Activated CD8-positive, alpha-beta T cell treated with anti-CD3 and anti-CD28 coated beads, Interleukin-2, amount 10 ng/mL, durations not matched to agents 7 days and 5 days (primary cell): Measurements from ENCODE around the gene FGD6. TPM values are rescaled to one million over a fixed set of nuclear protein-coding genes. Genes with fewer than 3 reads are reported as not detected.
"Not testable (repeated sequence)": the region's sequence is repeated elsewhere in the genome, so short reads cannot be mapped to it uniquely, and the experiment has no call there.

Experiments used
- ATAC-seq: fragments of 150-1000 bp; cut with Tn5 transposase; one replicate; pipeline ENCODE4 v1.10.0; 2021; ENCODE audit warnings: moderate library complexity
- CTCF ChIA-PET: fragments of 350-600 bp; sonication (Branson Sonifier 250); formaldehyde crosslinking; loops from one replicate; lab custom pipeline; 2021; ENCODE audit warnings: antibody characterized with exemption; lab: Charles Lee
- POLR2A ChIA-PET: fragments of 350-600 bp; sonication (Branson Sonifier 250); formaldehyde crosslinking; loops from one replicate; lab custom pipeline; 2021; ENCODE audit warnings: antibody characterized with exemption; lab: Charles Lee
- DNase-seq: peaks from one replicate; pipeline ENCODE4 v3.0.0-alpha.2; 2020
- H3K27ac Mint-ChIP-seq: one replicate; pipeline ENCODE4 v1.8.0; 2021; ENCODE audit warnings: mild to moderate bottlenecking, mixed read lengths
- H3K27me3 Mint-ChIP-seq: one replicate; pipeline ENCODE4 v1.8.0; 2021; ENCODE audit warnings: low read depth, mixed read lengths
- H3K36me3 Mint-ChIP-seq: one replicate; pipeline ENCODE4 v1.8.0; 2021; ENCODE audit warnings: low read depth, mixed read lengths
- H3K4me1 Mint-ChIP-seq: one replicate; pipeline ENCODE4 v1.8.0; 2021; ENCODE audit warnings: low read depth, mixed read lengths
- H3K4me3 Mint-ChIP-seq: one replicate; pipeline ENCODE4 v1.8.0; 2021; ENCODE audit warnings: mild to moderate bottlenecking, mixed read lengths
- H3K9me3 Mint-ChIP-seq: one replicate; pipeline ENCODE4 v1.8.0; 2022; ENCODE audit warnings: mixed read lengths; ENCODE audit not compliant: insufficient read depth
- total RNA-seq, 2 experiments: library from RNA; stranded (reverse); gene quantifications; one replicate each; pipeline ENCODE4 v1.2.3, GENCODE V29; 2021

The FGD6 gene
- total RNA-seq, 2 experiments from 2014 or later, result 0.50 to 0.70 TPM

DNA sequence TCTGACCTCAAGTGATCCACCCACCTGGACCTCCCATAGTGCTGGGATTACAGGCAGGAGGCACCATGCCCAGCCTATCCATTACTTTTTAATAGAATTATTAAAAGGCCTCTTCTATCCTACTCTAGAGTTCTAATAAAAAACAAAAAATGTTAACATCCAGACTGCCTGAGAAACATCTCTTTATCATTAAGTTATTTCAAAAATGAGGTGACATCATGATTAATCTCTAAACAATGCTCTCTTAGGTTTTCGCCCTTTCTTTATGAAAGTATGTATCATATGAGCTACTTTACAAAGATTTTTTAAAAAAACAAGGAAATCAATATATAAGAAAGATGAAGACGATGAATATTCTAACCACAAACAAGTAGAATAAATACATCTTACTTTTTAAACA, 52.6 kb downstream of the FGD6 start:
- ChIA-PET POLR2A (no interaction called here), CTCF (no interaction called here)
- no peak for DNase-seq
- H3K36me3 Mint-ChIP-seq, result no peaks in the 10 kb centered on the region
- no peak for ATAC-seq
- H3K9me3 Mint-ChIP-seq, result no peaks in the 10 kb centered on the region
- no peak overlapping the region for H3K4me3 Mint-ChIP-seq
- peaks cover 5% of the 10 kb centered on the region for H3K27me3 Mint-ChIP-seq
- H3K27ac Mint-ChIP-seq, result no peak overlapping the region
- no peaks in the 10 kb centered on the region for H3K4me1 Mint-ChIP-seq

DNA sequence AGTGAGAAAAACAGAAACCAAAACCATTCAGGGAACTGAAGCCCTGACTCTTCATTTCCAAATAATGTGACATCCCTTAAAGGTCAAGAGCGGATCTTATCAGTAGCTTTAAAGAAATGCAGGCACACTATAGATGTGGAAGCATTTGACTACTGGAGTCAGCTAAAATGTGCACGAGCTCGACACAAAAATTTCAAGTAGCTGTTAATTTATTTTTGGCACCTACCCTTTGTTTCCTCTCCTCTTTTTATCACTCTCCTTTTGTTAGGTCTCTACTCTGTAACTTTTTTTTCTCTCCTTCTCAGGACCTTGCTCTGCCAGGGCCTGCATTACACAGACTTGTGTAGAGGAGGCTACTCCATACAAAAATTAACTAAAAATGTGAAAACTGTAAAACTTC, 58.3 kb downstream of the FGD6 start:
- CTCF ChIA-PET, result no interaction called here

DNA sequence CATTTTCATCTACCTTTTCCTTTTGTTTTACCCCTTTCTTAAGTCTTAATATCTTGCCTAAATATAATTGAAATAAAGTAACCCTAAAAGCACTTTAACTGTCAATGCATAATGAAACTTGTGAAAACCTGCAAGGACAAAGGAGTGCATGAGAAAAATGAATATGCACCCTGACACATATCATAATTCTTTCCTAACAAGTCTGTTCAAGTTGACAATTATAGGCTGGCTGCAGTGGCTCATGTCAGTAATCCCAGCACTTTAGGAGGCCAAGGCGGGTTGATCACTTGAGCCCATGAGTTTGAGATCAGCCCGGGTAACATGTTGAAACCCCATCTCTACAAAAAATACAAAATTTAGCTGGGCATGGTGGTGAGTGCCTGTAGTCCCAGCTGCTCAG, 65.4 kb downstream of the FGD6 start:
- Mint-ChIP-seq H3K27ac (no peak overlapping the region), H3K4me1 (no peaks in the 10 kb centered on the region), H3K4me3 (no peak overlapping the region), H3K27me3 (peaks cover 2% of the 10 kb centered on the region), H3K36me3 (no peaks in the 10 kb centered on the region), H3K9me3 (peaks cover 1% of the 10 kb centered on the region)
- DNase-seq, result no peak
- CTCF ChIA-PET, result no interaction called here
- ATAC-seq, result no peak
- POLR2A ChIA-PET, result no interaction called here

More for the DNA sequence above, 58.3 kb downstream of the FGD6 start:
- DNase-seq, result no peak
- no peak for ATAC-seq
- Mint-ChIP-seq H3K9me3 (peaks cover 4% of the 10 kb centered on the region), H3K4me3 (no peak overlapping the region), H3K4me1 (no peaks in the 10 kb centered on the region), H3K27ac (no peak overlapping the region), H3K27me3 (peaks cover 5% of the 10 kb centered on the region), H3K36me3 (no peaks in the 10 kb centered on the region)
- POLR2A ChIA-PET, result no interaction called here

DNA sequence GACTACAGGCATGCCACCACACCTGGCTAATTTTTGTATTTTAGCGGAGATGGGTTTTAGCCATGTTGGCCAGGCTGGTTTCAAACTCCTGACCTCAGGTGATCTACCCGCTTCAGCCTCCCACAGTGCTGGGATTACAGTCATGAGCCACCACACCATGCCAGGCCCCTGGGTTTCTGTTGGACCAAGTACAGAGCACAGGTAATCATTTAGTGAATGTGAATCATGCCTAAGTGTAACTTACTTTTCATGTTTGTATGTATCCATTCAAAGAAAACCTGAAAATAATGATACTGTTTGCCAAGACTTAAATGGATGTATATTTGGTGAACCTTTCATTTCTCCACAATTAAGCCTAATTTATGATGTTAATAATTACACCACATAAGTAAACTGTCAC, 65.9 kb downstream of the FGD6 start:
- ChIA-PET POLR2A (no interaction called here), CTCF (no interaction called here)
- Mint-ChIP-seq H3K27ac (no peak overlapping the region), H3K9me3 (no peaks in the 10 kb centered on the region), H3K36me3 (no peaks in the 10 kb centered on the region), H3K4me3 (no peak overlapping the region), H3K4me1 (no peaks in the 10 kb centered on the region), H3K27me3 (peaks cover 2% of the 10 kb centered on the region)
- ATAC-seq (no peak), DNase-seq (no peak)

DNA sequence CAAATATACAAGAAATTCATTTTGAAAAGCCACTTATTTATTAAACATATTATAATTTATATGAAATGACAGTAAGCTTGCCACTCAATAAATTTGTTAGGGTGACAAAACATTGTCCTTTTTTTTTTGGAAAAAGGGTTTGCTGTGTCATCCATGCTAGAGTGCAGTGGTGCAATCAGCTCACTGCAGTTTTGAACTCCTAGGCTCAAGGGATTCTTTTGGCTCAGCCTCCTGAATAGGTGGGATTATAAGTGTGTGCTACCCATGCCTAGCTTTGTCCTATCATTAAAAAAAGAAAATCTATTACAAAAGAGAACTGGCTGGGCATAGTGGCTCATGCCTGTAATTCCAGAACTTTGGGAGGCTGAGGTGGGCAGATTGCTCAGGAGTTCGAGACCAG, 66.8 kb downstream of the FGD6 start:
- Mint-ChIP-seq H3K36me3 (no peaks in the 10 kb centered on the region), H3K4me3 (no peak overlapping the region), H3K4me1 (no peaks in the 10 kb centered on the region), H3K9me3 (no peaks in the 10 kb centered on the region), H3K27ac (no peak overlapping the region), H3K27me3 (peaks cover 2% of the 10 kb centered on the region)
- ChIA-PET POLR2A (no interaction called here), CTCF (no interaction called here)
- DNase-seq (no peak), ATAC-seq (no peak)

DNA sequence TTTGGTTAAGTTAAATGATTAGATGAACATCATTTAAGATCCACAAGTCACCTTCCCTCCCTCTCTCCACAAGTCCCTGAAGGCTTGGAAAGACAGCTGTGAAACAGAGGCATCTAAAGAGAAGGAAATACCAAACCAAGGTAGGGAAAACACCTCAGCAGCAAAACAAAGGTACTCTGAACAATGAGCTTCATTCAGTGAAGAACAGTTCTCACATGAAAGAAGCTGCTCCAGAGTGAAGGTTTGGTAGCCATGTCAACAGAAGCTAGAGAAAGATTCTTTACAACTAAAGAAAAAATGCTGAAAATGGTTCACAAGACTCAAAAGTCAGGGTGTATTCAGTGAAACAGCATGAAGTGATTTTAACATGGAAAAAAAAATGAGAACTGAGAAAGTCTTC, 69.4 kb downstream of the FGD6 start:
- CTCF ChIA-PET, result no interaction called here

DNA sequence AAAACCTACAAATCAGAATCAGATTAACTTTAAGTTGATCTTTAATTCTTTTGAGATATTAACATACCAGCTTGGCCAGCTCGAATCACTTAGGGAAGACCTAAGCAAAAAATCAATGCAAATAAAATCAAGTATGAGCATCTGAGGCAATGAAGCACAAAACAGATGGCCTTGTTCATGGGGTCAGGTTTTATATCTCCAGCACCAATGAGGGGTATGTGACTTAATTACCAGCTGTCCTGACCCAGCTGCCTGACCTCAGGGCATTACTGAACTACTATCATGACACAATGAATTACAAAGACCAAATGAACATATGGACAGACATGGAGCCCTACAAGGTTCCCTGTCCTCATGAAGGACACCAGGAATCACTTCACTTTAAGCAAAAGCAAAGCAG, 70.5 kb downstream of the FGD6 start:
- POLR2A ChIA-PET, result no interaction called here
- no peak for ATAC-seq
- Mint-ChIP-seq H3K36me3 (no peaks in the 10 kb centered on the region), H3K27ac (no peak overlapping the region), H3K4me1 (no peaks in the 10 kb centered on the region), H3K27me3 (peaks cover 2% of the 10 kb centered on the region), H3K9me3 (no peaks in the 10 kb centered on the region), H3K4me3 (no peak overlapping the region)
- CTCF ChIA-PET, result no interaction called here
- DNase-seq, result no peak

More for the DNA sequence above, 69.4 kb downstream of the FGD6 start:
- Mint-ChIP-seq H3K27ac (no peak overlapping the region), H3K4me3 (no peak overlapping the region), H3K36me3 (no peaks in the 10 kb centered on the region), H3K4me1 (no peaks in the 10 kb centered on the region), H3K27me3 (peaks cover 2% of the 10 kb centered on the region), H3K9me3 (no peaks in the 10 kb centered on the region)
- ATAC-seq, result no peak
- no peak for DNase-seq
- POLR2A ChIA-PET, result no interaction called here

DNA sequence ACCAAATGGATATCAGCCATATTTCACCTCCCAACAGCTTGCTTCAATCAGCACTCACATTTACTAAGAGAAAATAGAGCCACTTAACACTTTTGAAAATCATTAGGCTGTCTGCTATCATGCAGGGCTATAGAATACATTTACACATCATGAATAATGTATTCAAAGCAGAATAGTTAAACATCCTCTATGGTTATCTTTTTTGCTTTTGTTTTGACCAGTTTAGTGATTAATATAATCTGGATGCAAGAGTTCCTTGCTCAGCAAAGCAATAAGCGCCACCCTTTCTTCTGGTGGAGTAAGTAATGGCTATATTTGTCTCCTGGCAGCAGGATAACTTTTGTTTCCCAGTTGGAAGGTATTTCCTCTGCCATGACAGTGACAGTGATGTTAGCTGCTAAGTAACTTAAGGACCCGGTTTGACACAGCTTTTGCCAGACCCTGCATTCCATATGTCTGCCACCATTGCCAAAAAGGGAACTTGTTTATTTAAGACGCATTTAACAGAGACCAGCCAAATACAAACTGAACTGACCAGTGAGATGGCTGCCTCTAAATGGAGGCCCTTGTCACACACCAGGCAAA, 73.6 kb downstream of the FGD6 start:
- H3K27me3 Mint-ChIP-seq, result peaks cover 2% of the 10 kb centered on the region
- no peak overlapping the region for H3K4me3 Mint-ChIP-seq
- no peak overlapping the region for H3K27ac Mint-ChIP-seq
- DNase-seq, result no peak
- no peaks in the 10 kb centered on the region for H3K4me1 Mint-ChIP-seq
- CTCF ChIA-PET, result no interaction called here
- H3K9me3 Mint-ChIP-seq, result no peaks in the 10 kb centered on the region
- POLR2A ChIA-PET, result no interaction called here
- ATAC-seq, result no peak
- no peaks in the 10 kb centered on the region for H3K36me3 Mint-ChIP-seq

DNA sequence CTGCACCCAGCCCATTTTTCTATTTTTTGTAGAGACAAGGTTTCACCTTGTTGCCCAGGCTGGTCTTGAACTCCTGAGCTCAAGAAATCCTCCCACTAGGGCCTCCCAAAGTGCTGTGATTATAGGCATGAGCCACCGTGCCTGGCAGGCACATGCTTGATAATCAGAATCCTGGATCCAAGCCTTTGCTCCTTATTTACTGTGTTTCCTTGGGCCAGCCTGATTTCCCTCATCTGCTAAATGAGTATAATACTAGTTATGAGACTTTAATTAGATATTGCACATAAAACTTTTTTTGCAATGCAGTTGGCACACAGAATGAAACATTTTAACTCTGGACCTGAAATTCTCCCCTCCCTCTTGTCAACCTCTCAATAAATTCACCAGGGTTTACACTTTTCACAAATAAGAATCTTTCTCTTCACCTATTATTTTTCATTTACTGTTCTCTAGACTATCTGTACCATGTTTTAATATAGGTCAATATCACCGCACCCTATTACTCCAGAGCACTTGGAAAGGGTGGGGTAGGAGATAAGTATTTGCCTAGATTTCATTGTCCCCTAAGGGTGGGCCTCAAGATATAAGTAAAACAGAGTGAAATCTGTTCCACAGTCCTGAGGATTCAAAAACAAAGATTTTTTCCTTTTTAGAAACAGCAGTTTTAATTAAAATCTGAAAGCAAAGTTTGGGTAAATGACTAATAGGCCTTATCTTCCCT, 74.7 kb downstream of the FGD6 start:
- no peaks in the 10 kb centered on the region for H3K9me3 Mint-ChIP-seq
- H3K27ac Mint-ChIP-seq, result no peak overlapping the region
- CTCF ChIA-PET, result no interaction called here
- H3K4me3 Mint-ChIP-seq, result no peak overlapping the region
- H3K27me3 Mint-ChIP-seq, result peaks cover 2% of the 10 kb centered on the region
- DNase-seq, result no peak
- no peak for ATAC-seq
- H3K36me3 Mint-ChIP-seq, result no peaks in the 10 kb centered on the region
- POLR2A ChIA-PET, result no interaction called here
- H3K4me1 Mint-ChIP-seq, result no peaks in the 10 kb centered on the region

DNA sequence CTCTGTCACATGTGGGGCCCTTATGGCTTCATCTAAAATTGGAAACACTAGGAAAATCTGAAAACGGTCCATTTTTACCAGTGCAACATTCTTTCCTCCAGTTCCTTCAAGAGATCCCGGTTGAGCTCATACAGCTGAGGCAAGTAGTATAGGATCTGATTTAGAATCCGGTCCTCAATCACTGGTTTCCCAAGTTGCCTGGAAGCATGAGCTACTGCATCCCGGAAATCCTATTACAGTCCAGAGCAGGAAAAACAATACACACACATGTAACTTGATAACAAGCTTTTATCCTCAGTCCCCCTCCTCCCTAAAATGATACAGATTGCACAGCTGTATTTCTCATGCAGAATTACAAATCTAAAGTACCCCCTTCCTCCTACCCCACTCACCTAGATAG, 76.0 kb downstream of the FGD6 start:
- Mint-ChIP-seq H3K4me1 (no peaks in the 10 kb centered on the region), H3K36me3 (no peaks in the 10 kb centered on the region), H3K4me3 (no peak overlapping the region), H3K27me3 (no peaks in the 10 kb centered on the region), H3K9me3 (no peaks in the 10 kb centered on the region), H3K27ac (no peak overlapping the region)
- CTCF ChIA-PET, result no interaction called here
- ATAC-seq (no peak), DNase-seq (no peak)
- POLR2A ChIA-PET, result no interaction called here

DNA sequence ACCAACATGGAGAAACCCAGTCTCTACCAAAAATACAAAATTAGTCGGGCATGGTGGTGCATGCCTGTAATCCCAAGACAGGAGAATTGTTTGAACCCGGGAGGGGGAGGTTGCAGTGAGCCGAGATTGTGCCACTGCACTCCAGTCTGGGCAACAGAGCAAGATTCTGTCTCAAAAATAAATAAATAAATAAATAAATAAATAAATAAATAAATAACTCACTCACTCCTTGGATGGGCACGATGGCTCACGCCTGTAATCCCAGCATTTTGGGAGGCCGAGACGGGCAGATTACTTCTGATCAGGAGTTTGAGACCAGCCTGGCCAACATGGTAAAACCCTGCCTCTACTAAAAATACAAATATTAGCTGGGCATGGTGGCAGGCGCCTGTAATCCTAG, 79.2 kb downstream of the FGD6 start:
- CTCF ChIA-PET, H3K4me1 Mint-ChIP-seq, H3K36me3 Mint-ChIP-seq, H3K27me3 Mint-ChIP-seq, H3K4me3 Mint-ChIP-seq, H3K9me3 Mint-ChIP-seq, DNase-seq, POLR2A ChIA-PET, ATAC-seq, H3K27ac Mint-ChIP-seq: not testable (repeated sequence)

DNA sequence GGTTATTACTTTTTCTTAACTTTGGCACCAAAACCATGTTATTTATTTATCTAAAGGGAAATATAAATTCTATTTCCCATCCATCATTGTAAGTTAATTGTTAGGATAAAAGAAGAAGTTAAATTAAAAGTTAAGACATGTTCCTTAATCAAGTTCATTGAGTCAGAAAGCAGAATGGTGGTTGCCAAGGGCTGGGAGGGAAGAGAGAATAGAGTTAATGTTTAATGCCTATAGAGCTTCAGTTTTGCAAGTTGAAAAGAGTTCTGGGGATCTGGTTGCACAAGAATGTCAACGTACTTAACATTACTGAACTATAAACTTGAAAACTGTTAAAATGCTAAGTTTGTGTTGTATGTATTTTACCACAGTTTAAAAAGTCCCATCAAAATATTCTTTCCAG, 80.7 kb downstream of the FGD6 start:
- DNase-seq (no peak), ATAC-seq (no peak)
- H3K4me1 Mint-ChIP-seq, result no peaks in the 10 kb centered on the region
- H3K27ac Mint-ChIP-seq, result no peak overlapping the region
- H3K36me3 Mint-ChIP-seq, result no peaks in the 10 kb centered on the region
- POLR2A ChIA-PET, result no interaction called here
- CTCF ChIA-PET, result interaction anchor here (1.2 kb wide), 1 partner anchor 20 kb away, joined by 5 read pairs; no protein-coding TSS in a partner anchor
- no peaks in the 10 kb centered on the region for H3K27me3 Mint-ChIP-seq
- H3K9me3 Mint-ChIP-seq, result no peaks in the 10 kb centered on the region
- H3K4me3 Mint-ChIP-seq, result no peak overlapping the region
